MM.1S (cell line): ENCODE measurements around the gene MAT2A.
A peak's percentile ranks its signal among the peaks of the same experiment; 100 is the strongest.
"Not testable (repeated sequence)": the region's sequence is repeated elsewhere in the genome, so short reads cannot be mapped to it uniquely, and the experiment has no call there.

Source experiments
- DNase-seq: peaks from one replicate; pipeline ENCODE4 v3.0.0-alpha.2; 2015
- H2AFZ ChIP-seq: fragments of 300-600 bp; sonication (generic); 2 replicates; pipeline ENCODE4 v1.6.0; 2016; ENCODE audit warnings: antibody characterized with exemption, low read length
- H3F3A ChIP-seq: fragments of 300-600 bp; sonication (generic); 2 replicates; pipeline ENCODE4 v1.6.1; 2016; ENCODE audit warnings: mild to moderate bottlenecking, antibody characterized with exemption, low read length, moderate library complexity, mixed read lengths; ENCODE audit not compliant: insufficient read depth
- H3K27ac ChIP-seq: fragments of 300-600 bp; sonication (generic); 2 replicates; pipeline ENCODE4 v1.5.1; 2016; ENCODE audit warnings: mild to moderate bottlenecking, low read length
- H3K27me3 ChIP-seq: fragments of 300-600 bp; sonication (generic); replicated peaks from 2 replicates; pipeline ENCODE4 v1.6.0; 2016; ENCODE audit warnings: low read length; ENCODE audit not compliant: insufficient read depth
- H3K36me3 ChIP-seq: fragments of 300-600 bp; sonication (generic); replicated peaks from 2 replicates; pipeline ENCODE4 v1.6.1; 2016; ENCODE audit warnings: mild to moderate bottlenecking, low read length, mixed read lengths; ENCODE audit not compliant: insufficient read depth
- H3K4me1 ChIP-seq: fragments of 300-600 bp; sonication (generic); 2 replicates; pipeline ENCODE4 v1.6.1; 2016; ENCODE audit warnings: low read length, mixed read lengths
- H3K4me2 ChIP-seq: fragments of 300-600 bp; sonication (generic); 2 replicates; pipeline ENCODE4 v1.6.0; 2016; ENCODE audit warnings: low read depth, low read length
- H3K4me3 ChIP-seq: fragments of 300-600 bp; sonication (generic); 2 replicates; pipeline ENCODE4 v1.5.1; 2016; ENCODE audit warnings: low read length, mixed read lengths
- H3K79me2 ChIP-seq: fragments of 300-600 bp; sonication (generic); 2 replicates; pipeline ENCODE4 v1.6.1; 2016; ENCODE audit warnings: mixed run types, low read length, mixed read lengths
- H3K9ac ChIP-seq: fragments of 300-600 bp; sonication (generic); 2 replicates; pipeline ENCODE4 v1.6.1; 2016; ENCODE audit warnings: low read length, mixed read lengths
- H3K9me2 ChIP-seq: fragments of 300-600 bp; sonication (generic); replicated peaks from 2 replicates; pipeline ENCODE4 v1.6.1; 2016; ENCODE audit warnings: mild to moderate bottlenecking, low read length, mixed read lengths; ENCODE audit not compliant: insufficient read depth
- H3K9me3 ChIP-seq: fragments of 300-600 bp; sonication (generic); replicated peaks from 2 replicates; pipeline ENCODE4 v1.6.1; 2016; ENCODE audit warnings: mild to moderate bottlenecking, low read length, mixed read lengths; ENCODE audit not compliant: insufficient read depth
- H4K20me1 ChIP-seq: fragments of 300-600 bp; sonication (generic); 2 replicates; pipeline ENCODE4 v1.6.1; 2016; ENCODE audit warnings: mild to moderate bottlenecking, low read length, moderate library complexity, mixed read lengths; ENCODE audit not compliant: insufficient read depth
- EZH2 ChIP-seq: fragments of 300-600 bp; sonication (generic); optimal IDR thresholded peaks from 2 replicates; pipeline ENCODE3; 2017; ENCODE audit warnings: low read depth, mild to moderate bottlenecking, antibody characterized with exemption, low read length, mixed read lengths
- EZH2phosphoT487 ChIP-seq: fragments of 300-600 bp; sonication (generic); IDR thresholded peaks from 2 replicates; pipeline ENCODE4 v1.6.1; 2018; ENCODE audit warnings: antibody characterized with exemption, low read length
- TF ChIP-seq, protein P1 (sequence below): fragments of 300-600 bp; sonication (generic); IDR thresholded peaks from 2 replicates; pipeline ENCODE4 v1.5.1; 2016; ENCODE audit warnings: antibody characterized with exemption, low read length, mixed read lengths

The MAT2A gene

GRCh38 chr2:85557130-85557529, 18.2 kb downstream of the MAT2A start:
- Histone ChIP-seq H3K4me3 (no peak overlapping the region), H3K79me2 (peaks cover 28% of the 10 kb centered on the region), H3K36me3 (0 out of 2 replicates have a peak, but pooled peaks cover 3% of the 10 kb centered on the region), H3K4me1 (no peaks in the 10 kb centered on the region), H4K20me1 (no peaks in the 10 kb centered on the region), H3K4me2 (no peak overlapping the region), H3K9me2 (no peaks in the 10 kb centered on the region), H3K27me3 (no peaks in the 10 kb centered on the region), H3K9me3 (no peaks in the 10 kb centered on the region), H3K27ac (no peak overlapping the region), H2AFZ (no peak overlapping the region), H3F3A (no peaks in the 10 kb centered on the region), H3K9ac (no peak overlapping the region)
- TF ChIP-seq, protein P1, sequence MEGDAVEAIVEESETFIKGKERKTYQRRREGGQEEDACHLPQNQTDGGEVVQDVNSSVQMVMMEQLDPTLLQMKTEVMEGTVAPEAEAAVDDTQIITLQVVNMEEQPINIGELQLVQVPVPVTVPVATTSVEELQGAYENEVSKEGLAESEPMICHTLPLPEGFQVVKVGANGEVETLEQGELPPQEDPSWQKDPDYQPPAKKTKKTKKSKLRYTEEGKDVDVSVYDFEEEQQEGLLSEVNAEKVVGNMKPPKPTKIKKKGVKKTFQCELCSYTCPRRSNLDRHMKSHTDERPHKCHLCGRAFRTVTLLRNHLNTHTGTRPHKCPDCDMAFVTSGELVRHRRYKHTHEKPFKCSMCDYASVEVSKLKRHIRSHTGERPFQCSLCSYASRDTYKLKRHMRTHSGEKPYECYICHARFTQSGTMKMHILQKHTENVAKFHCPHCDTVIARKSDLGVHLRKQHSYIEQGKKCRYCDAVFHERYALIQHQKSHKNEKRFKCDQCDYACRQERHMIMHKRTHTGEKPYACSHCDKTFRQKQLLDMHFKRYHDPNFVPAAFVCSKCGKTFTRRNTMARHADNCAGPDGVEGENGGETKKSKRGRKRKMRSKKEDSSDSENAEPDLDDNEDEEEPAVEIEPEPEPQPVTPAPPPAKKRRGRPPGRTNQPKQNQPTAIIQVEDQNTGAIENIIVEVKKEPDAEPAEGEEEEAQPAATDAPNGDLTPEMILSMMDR: no peak
- TF ChIP-seq EZH2: no peak
- DNase-seq: no peak

DNA sequence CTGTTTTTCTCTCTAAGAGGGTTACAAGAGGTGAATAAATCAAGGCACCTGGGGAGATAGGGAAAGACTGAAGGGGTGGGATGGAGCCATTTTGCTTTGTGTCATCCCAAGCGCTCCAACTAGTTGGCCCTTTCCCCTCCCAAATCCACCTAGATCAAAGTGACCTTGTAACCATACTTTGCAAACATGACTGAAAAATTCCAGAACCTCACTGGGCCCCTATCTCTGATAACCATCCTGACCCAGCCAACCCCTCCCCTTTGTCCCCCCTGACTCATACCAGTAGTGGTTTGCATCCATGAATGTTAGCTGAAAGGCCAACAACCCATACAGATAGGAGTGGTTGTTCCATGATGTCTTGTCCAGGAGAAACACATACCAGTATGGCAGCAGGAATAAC, 19.2 kb downstream of the MAT2A start:
- no peaks in the 10 kb centered on the region for H3K9me3 ChIP-seq
- peaks cover 28% of the 10 kb centered on the region for H3K79me2 ChIP-seq
- H3K27ac ChIP-seq: no peak overlapping the region
- no peaks in the 10 kb centered on the region for H4K20me1 ChIP-seq
- no peaks in the 10 kb centered on the region for H3K4me1 ChIP-seq
- no peak overlapping the region for H3K4me2 ChIP-seq
- H3K9ac ChIP-seq: no peak overlapping the region
- TF ChIP-seq EZH2: no peak
- TF ChIP-seq EZH2phosphoT487: no peak
- H3K27me3 ChIP-seq: no peaks in the 10 kb centered on the region
- no peak overlapping the region for H2AFZ ChIP-seq
- H3K4me3 ChIP-seq: no peak overlapping the region
- no peaks in the 10 kb centered on the region for H3F3A ChIP-seq
- H3K9me2 ChIP-seq: no peaks in the 10 kb centered on the region
- 0 out of 2 replicates have a peak, but pooled peaks cover 3% of the 10 kb centered on the region for H3K36me3 ChIP-seq
- DNase-seq: no peak

DNA sequence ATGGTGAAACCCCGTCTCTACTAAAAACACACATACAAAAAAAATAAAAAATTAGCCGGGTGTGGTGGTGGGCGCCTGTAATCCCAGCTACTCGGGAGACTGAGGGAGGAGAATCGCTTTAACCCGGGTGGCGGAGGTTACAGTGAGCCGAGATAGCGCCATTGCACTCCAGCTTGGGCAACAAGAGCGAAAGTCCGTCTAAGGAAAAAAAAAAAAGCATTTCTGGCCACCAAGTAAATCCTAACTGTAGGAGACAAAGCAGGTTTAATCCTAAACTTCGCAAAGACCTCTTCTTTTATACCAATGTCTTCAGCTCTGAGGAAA, 21.4 kb downstream of the MAT2A start:
- DNase-seq, H3F3A ChIP-seq, H3K9me3 ChIP-seq, H3K27me3 ChIP-seq, H2AFZ ChIP-seq, H4K20me1 ChIP-seq, H3K36me3 ChIP-seq, H3K9me2 ChIP-seq, H3K27ac ChIP-seq, H3K4me1 ChIP-seq: not testable (repeated sequence)
- Histone ChIP-seq H3K4me3 (peak overlapping the region; percentile 78), H3K9ac (peak overlapping the region; percentile 71; the same call in 1 of the 2 replicates), H3K4me2 (peak overlapping the region; percentile 89), H3K79me2 (peaks cover 28% of the 10 kb centered on the region)

DNA sequence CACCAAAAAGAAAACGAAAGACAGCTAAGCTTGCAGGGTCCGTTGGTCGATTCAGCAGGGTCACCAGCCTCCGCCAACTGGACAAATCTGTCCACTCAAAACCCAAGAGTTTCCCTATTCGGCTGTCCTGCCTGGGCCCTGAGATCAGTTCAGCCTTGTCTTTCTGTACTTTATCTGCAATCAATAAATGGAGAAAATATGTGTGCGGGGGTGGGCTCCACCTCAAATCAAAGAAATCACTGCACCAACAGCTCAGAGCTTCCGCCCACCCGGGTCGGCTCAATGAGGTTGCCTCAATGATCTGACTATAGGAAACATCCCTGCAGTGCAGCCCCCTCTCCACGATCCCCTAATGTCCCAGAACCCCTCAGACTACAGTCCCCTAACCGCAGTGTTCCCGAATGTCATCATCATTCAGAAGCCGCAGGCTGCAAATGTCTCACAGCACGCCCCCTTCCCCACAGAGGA, 21.9 kb downstream of the MAT2A start:
- no peaks in the 10 kb centered on the region for H4K20me1 ChIP-seq
- peaks cover 28% of the 10 kb centered on the region for H3K79me2 ChIP-seq
- H3K9me2 ChIP-seq: no peaks in the 10 kb centered on the region
- peak overlapping the region; percentile 71; the same call in 1 of the 2 replicates for H3K9ac ChIP-seq
- H3K36me3 ChIP-seq: 0 out of 2 replicates have a peak, but pooled peaks cover 3% of the 10 kb centered on the region
- no peak overlapping the region for H3K27ac ChIP-seq
- peak overlapping the region; percentile 89 for H3K4me2 ChIP-seq
- H3K4me1 ChIP-seq: no peaks in the 10 kb centered on the region
- H3K27me3 ChIP-seq: no peaks in the 10 kb centered on the region
- DNase-seq: no peak
- no peaks in the 10 kb centered on the region for H3F3A ChIP-seq
- H3K4me3 ChIP-seq: peak overlapping the region; percentile 78
- H2AFZ ChIP-seq: peak overlapping the region; percentile 81; the same call in 1 of the 2 replicates
- no peaks in the 10 kb centered on the region for H3K9me3 ChIP-seq
- TF ChIP-seq EZH2 (no peak), EZH2phosphoT487 (no peak)
- TF ChIP-seq, protein P1: no peak
